Neural cell (in vitro differentiated cells): ENCODE results near the gene NALCN. TPM values are rescaled to one million over a fixed set of nuclear protein-coding genes. Genes with fewer than 3 reads are reported as not detected.

ENCODE experiments used
- H2AFZ ChIP-seq: fragments of 200-600, 300-800 bp; sonication (generic), shearing (Covaris generic); 2 replicates; pipeline ENCODE4 v1.6.0; 2014; ENCODE audit warnings: low read depth, mild to moderate bottlenecking, antibody characterized with exemption, low read length, moderate library complexity
- H3F3A ChIP-seq: fragments of 200-600 bp; shearing (Covaris generic); 2 replicates; pipeline ENCODE4 v1.6.1; 2016; ENCODE audit warnings: mild to moderate bottlenecking, moderate library complexity, mixed read lengths, antibody characterized with exemption, low read length; ENCODE audit not compliant: insufficient read depth, poor library complexity, severe bottlenecking
- H3K27ac ChIP-seq: fragments of 200-600, 300-800 bp; sonication (generic), shearing (Covaris generic); 2 replicates; pipeline ENCODE4 v1.5.1; 2014; ENCODE audit warnings: mild to moderate bottlenecking, low read length, moderate library complexity
- H3K27me3 ChIP-seq: fragments of 300-800, 200-600 bp; sonication (generic), shearing (Covaris generic); 2 replicates; pipeline ENCODE4 v1.6.0; 2014; ENCODE audit warnings: mild to moderate bottlenecking, low read depth, low read length, moderate library complexity; ENCODE audit not compliant: insufficient read depth
- H3K36me3 ChIP-seq: fragments of 300-800, 200-600 bp; sonication (generic), shearing (Covaris generic); 2 replicates; pipeline ENCODE4 v1.5.1; 2014; ENCODE audit warnings: mild to moderate bottlenecking, antibody characterized with exemption, low read length, moderate library complexity; ENCODE audit not compliant: insufficient read depth
- H3K4me2 ChIP-seq: fragments of 300-800, 200-600 bp; sonication (generic), shearing (Covaris generic); 2 replicates; pipeline ENCODE4 v1.6.0; 2014; ENCODE audit warnings: mild to moderate bottlenecking, low read length
- H3K4me3 ChIP-seq: fragments of 300-800, 200-600 bp; sonication (generic), shearing (Covaris generic); 2 replicates; pipeline ENCODE4 v1.5.1; 2014; ENCODE audit warnings: mild to moderate bottlenecking, low read length, moderate library complexity
- H3K79me2 ChIP-seq: fragments of 200-600 bp; shearing (Covaris generic); replicated peaks from 2 replicates; pipeline ENCODE4 v1.6.0; 2014; ENCODE audit warnings: mild to moderate bottlenecking, low read length, moderate library complexity; ENCODE audit not compliant: insufficient read depth
- H3K9ac ChIP-seq: fragments of 300-800, 200-600 bp; sonication (generic), shearing (Covaris generic); 2 replicates; pipeline ENCODE4 v1.6.1; 2016; ENCODE audit warnings: mild to moderate bottlenecking, low read length, mixed read lengths
- H3K9me2 ChIP-seq: fragments of 200-600 bp; shearing (Covaris generic); 2 replicates; pipeline ENCODE4 v1.6.1; 2016; ENCODE audit warnings: mild to moderate bottlenecking, low read length, mixed read lengths; ENCODE audit not compliant: insufficient read depth
- H3K9me3 ChIP-seq: fragments of 200-600, 300-800 bp; sonication (generic), shearing (Covaris generic); 2 replicates; pipeline ENCODE4 v1.6.1; 2016; ENCODE audit warnings: mild to moderate bottlenecking, mixed run types, low read length, moderate library complexity, mixed read lengths
- H4K20me1 ChIP-seq: fragments of 200-600 bp; shearing (Covaris generic); 2 replicates; pipeline ENCODE4 v1.6.1; 2016; ENCODE audit warnings: mild to moderate bottlenecking, mixed run types; ENCODE audit not compliant: insufficient read depth
- CTCF ChIP-seq: fragments of 450-650 bp; IDR thresholded peaks from 2 replicates; pipeline ENCODE4 v1.5.1; 2014; ENCODE audit warnings: antibody characterized with exemption, mild to moderate bottlenecking, moderate library complexity; ENCODE audit not compliant: poor library complexity, severe bottlenecking
- EP300 ChIP-seq: fragments of 450-650 bp; conservative IDR thresholded peaks from 2 replicates; pipeline ENCODE4 v1.6.1; 2014; ENCODE audit warnings: antibody characterized with exemption, mild to moderate bottlenecking, moderate library complexity; ENCODE audit not compliant: poor library complexity, severe bottlenecking
- EZH2 ChIP-seq: fragments of 200-600, 300-800 bp; shearing (Covaris generic), sonication (generic); IDR thresholded peaks from 2 replicates; pipeline ENCODE4 v1.6.1; 2014; ENCODE audit warnings: antibody characterized with exemption, low read length, borderline replicate concordance, mild to moderate bottlenecking; ENCODE audit not compliant: insufficient read depth, poor library complexity, severe bottlenecking
- MXI1 ChIP-seq: fragments of 450-650 bp; conservative IDR thresholded peaks from 2 replicates; pipeline ENCODE4 v1.6.1; 2014; ENCODE audit warnings: antibody characterized with exemption, mild to moderate bottlenecking; ENCODE audit not compliant: poor library complexity, severe bottlenecking
- POLR2AphosphoS5 ChIP-seq: IDR thresholded peaks from 2 replicates; pipeline ENCODE4 v1.6.1; 2012
- RAD21 ChIP-seq: fragments of 450-650 bp; conservative IDR thresholded peaks from 2 replicates; pipeline ENCODE4 v1.6.1; 2014; ENCODE audit warnings: antibody characterized with exemption, mild to moderate bottlenecking, moderate library complexity
- SMC3 ChIP-seq: fragments of 450-650 bp; conservative IDR thresholded peaks from 2 replicates; pipeline ENCODE4 v1.6.1; 2014; ENCODE audit warnings: antibody characterized with exemption, mild to moderate bottlenecking, moderate library complexity; ENCODE audit not compliant: poor library complexity
- TAF1 ChIP-seq: IDR thresholded peaks from 2 replicates; pipeline ENCODE4 v1.6.1; 2012; ENCODE audit warnings: low read depth
- polyA plus RNA-seq: library from polyadenylated mRNA; depleted of rRNA; stranded (reverse); fragments of >200 nt; gene quantifications from 2 replicates; pipeline ENCODE4 v1.2.3, GENCODE V29; 2014
- TF ChIP-seq, protein P1 (sequence below): IDR thresholded peaks from 2 replicates; pipeline ENCODE4 v1.6.1; 2012; ENCODE audit warnings: borderline replicate concordance

Gene NALCN
- polyA plus RNA-seq, 1 donor from 2014 or later, result 24.1 TPM

GRCh38 chr13:101449790-101450748 is 33.8 kb upstream of the NALCN start:
- no peak overlapping the region for H3K4me2 ChIP-seq

DNA sequence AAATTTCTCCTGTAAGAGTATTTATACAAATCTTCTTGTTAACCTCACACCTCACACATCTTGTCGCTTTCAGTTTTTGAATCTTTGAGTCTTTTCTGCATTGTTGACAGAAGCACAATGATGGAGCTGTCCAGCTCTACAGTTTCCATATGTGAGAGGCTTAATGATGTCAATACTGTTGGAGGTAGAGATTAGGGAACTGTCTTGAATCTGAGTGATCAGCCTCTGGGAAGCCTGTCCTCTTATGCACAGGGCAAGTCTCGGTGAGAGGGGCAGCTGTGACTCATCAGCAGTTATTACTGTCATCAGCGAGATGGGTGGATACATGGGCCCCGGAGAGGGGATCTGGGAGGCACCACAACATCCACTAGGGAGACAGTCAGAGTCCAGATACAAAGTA is 31.5 kb upstream of the NALCN start:
- Histone ChIP-seq H3K27me3 (no peaks in the 10 kb centered on the region), H3F3A (no peaks in the 10 kb centered on the region), H3K4me2 (no peak overlapping the region), H2AFZ (no peak overlapping the region), H3K79me2 (no peaks in the 10 kb centered on the region), H3K36me3 (no peaks in the 10 kb centered on the region), H3K9me3 (no peaks in the 10 kb centered on the region), H3K27ac (no peak overlapping the region), H3K4me3 (no peak overlapping the region), H3K9ac (no peak overlapping the region), H4K20me1 (no peaks in the 10 kb centered on the region), H3K9me2 (no peaks in the 10 kb centered on the region)
- TF ChIP-seq MXI1 (no peak), EP300 (no peak), CTCF (no peak), RAD21 (no peak)

More at GRCh38 chr13:101449790-101450748, 33.8 kb upstream of the NALCN start:
- Histone ChIP-seq H2AFZ (no peak overlapping the region), H3K36me3 (no peaks in the 10 kb centered on the region), H4K20me1 (no peaks in the 10 kb centered on the region), H3K27me3 (no peaks in the 10 kb centered on the region), H3K79me2 (no peaks in the 10 kb centered on the region), H3K9me3 (no peaks in the 10 kb centered on the region), H3K4me3 (no peak overlapping the region), H3K9ac (no peak overlapping the region), H3K9me2 (no peaks in the 10 kb centered on the region), H3K27ac (no peak overlapping the region), H3F3A (no peaks in the 10 kb centered on the region)
- no peak for TF ChIP-seq POLR2AphosphoS5

GRCh38 chr13:101434486-101434885 is 18.2 kb upstream of the NALCN start:
- H3K79me2 ChIP-seq, result no peaks in the 10 kb centered on the region
- no peaks in the 10 kb centered on the region for H3K9me2 ChIP-seq
- H3K4me2 ChIP-seq, result no peak overlapping the region
- no peaks in the 10 kb centered on the region for H3K27me3 ChIP-seq
- H2AFZ ChIP-seq, result no peak overlapping the region
- no peak overlapping the region for H3K4me3 ChIP-seq
- H3K27ac ChIP-seq, result no peak overlapping the region
- no peaks in the 10 kb centered on the region for H3F3A ChIP-seq
- no peaks in the 10 kb centered on the region for H4K20me1 ChIP-seq
- no peaks in the 10 kb centered on the region for H3K9me3 ChIP-seq
- TF ChIP-seq POLR2AphosphoS5 (no peak), MXI1 (no peak), EZH2 (no peak), CTCF (no peak), TAF1 (no peak), SMC3 (no peak), RAD21 (no peak), EP300 (no peak)
- TF ChIP-seq, protein P1, sequence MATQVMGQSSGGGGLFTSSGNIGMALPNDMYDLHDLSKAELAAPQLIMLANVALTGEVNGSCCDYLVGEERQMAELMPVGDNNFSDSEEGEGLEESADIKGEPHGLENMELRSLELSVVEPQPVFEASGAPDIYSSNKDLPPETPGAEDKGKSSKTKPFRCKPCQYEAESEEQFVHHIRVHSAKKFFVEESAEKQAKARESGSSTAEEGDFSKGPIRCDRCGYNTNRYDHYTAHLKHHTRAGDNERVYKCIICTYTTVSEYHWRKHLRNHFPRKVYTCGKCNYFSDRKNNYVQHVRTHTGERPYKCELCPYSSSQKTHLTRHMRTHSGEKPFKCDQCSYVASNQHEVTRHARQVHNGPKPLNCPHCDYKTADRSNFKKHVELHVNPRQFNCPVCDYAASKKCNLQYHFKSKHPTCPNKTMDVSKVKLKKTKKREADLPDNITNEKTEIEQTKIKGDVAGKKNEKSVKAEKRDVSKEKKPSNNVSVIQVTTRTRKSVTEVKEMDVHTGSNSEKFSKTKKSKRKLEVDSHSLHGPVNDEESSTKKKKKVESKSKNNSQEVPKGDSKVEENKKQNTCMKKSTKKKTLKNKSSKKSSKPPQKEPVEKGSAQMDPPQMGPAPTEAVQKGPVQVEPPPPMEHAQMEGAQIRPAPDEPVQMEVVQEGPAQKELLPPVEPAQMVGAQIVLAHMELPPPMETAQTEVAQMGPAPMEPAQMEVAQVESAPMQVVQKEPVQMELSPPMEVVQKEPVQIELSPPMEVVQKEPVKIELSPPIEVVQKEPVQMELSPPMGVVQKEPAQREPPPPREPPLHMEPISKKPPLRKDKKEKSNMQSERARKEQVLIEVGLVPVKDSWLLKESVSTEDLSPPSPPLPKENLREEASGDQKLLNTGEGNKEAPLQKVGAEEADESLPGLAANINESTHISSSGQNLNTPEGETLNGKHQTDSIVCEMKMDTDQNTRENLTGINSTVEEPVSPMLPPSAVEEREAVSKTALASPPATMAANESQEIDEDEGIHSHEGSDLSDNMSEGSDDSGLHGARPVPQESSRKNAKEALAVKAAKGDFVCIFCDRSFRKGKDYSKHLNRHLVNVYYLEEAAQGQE, result no peak
- H3K36me3 ChIP-seq, result no peaks in the 10 kb centered on the region
- no peak overlapping the region for H3K9ac ChIP-seq
